ENCODE results near the gene LRP5.

The LRP5 gene

DNA sequence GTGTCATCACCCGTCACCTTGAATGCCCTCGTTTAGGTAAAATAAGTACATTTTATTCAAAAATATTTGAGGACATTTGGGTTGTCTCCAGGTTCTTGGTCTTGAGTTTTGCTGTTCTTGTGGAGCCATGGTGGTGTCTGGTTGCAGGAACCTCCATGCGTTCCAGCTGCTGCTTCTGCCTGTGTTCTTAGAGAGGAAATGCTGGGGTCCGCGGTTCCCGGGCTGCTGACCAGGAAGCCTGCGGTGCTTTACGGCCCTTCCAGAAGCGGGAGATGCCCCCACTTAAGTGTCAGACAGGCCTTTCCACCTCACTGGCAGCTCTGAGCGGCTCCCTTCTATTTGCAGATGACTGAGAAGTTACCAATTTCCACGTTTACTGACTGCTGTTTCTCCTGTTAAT is 66.8 kb downstream of the LRP5 start:
- no peak overlapping the region for H3K27ac ChIP-seq (ENCODE audit: low read depth, low read length)
- no peaks in the 10 kb centered on the region for H3K9me3 ChIP-seq (ENCODE audit: insufficient read depth, low read depth, low read length)
- 93% methylated on average over 9 of the region's 11 CpGs for WGBS
- H3K36me3 ChIP-seq (ENCODE audit: insufficient read depth, low read length): no peaks in the 10 kb centered on the region
- no peak overlapping the region for H3K9ac ChIP-seq (ENCODE audit: low read depth, low read length)
- H3K4me1 ChIP-seq (ENCODE audit: insufficient read depth, low read length): 0 out of 2 replicates have a peak, but pooled peaks cover 4% of the 10 kb centered on the region
- no peaks in the 10 kb centered on the region for H3K27me3 ChIP-seq (ENCODE audit: insufficient read depth, low read length)
- no peak overlapping the region for H3K4me3 ChIP-seq (ENCODE audit: low read length)

DNA sequence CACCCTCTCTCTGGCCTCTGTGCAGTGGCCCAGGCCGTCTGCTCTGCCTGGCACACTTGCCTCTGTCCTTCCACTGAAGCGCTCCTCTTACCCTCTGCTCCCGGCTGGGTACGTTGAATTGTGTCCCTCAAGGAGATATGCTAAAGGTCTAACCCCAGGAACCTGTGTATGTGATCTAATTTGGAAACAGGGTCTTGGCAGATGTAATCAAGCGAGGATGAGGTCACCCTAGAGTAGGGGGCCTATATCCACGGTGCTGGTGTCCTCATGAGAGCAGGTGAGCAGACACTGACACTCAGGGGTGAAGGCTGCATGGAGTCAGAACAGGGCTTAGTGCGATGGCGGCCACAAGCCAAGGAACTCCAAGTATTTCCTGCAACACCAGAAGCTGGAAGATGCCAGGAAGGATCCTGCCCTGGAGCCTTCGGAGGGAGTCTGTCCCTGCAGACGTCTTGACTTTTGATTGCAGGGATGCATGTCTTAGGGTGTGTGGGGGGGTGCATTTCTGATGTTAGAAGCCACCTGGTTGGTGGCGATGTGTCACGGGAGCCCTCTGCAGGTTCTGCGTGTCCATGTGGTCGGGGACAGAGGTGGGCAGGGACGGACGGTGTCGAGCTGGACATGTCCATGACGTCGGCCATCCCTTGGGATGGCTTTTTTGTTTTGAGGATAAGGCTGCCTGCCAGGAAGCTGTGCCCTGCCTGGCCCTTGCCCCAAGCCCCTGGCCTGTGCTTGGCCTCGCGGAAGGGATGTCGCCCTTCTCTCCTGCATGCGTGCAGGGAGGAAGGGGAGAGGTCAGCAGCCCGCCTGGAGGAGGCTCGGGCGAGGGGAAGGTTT is 68.6 kb downstream of the LRP5 start:
- no peak overlapping the region for H3K4me3 ChIP-seq (ENCODE audit: low read length)
- H3K27ac ChIP-seq (ENCODE audit: low read depth, low read length): no peak overlapping the region
- no peaks in the 10 kb centered on the region for H3K27me3 ChIP-seq (ENCODE audit: insufficient read depth, low read length)
- WGBS: 93% methylated on average over 26 of the region's 26 CpGs
- no peaks in the 10 kb centered on the region for H3K9me3 ChIP-seq (ENCODE audit: insufficient read depth, low read depth, low read length)
- no peak overlapping the region for H3K9ac ChIP-seq (ENCODE audit: low read depth, low read length)
- H3K36me3 ChIP-seq (ENCODE audit: insufficient read depth, low read length): peaks cover under 1% of the 10 kb centered on the region; the same call in 1 of the 2 replicates
- H3K4me1 ChIP-seq (ENCODE audit: insufficient read depth, low read length): 0 out of 2 replicates have a peak, but pooled peaks cover 4% of the 10 kb centered on the region

DNA sequence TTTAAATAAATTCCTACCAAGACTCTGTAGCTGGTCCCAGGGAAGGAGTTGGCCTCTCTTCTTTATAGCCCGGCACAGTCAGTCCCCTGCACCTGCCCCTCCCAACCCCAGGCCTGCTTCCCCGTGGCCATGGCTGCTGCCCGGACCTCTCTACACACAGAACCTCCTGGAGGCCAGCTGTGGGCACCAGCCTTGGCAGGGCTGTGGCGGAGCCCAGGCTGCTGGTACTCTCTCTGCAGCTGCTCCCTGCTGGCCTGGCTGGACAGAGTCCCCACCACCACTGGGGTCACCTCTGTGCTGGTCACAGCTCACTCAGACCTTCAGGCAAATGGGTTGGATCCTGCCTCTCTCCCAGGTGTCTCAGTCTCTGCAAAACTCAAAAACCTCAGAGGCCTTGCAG is 69.3 kb downstream of the LRP5 start:
- Histone ChIP-seq H3K36me3 (ENCODE audit: insufficient read depth, low read length) (peaks cover 7% of the 10 kb centered on the region), H3K4me1 (ENCODE audit: insufficient read depth, low read length) (0 out of 2 replicates have a peak, but pooled peaks cover 4% of the 10 kb centered on the region), H3K9ac (ENCODE audit: low read depth, low read length) (no peak overlapping the region), H3K9me3 (ENCODE audit: insufficient read depth, low read depth, low read length) (no peaks in the 10 kb centered on the region), H3K27ac (ENCODE audit: low read depth, low read length) (no peak overlapping the region), H3K27me3 (ENCODE audit: insufficient read depth, low read length) (no peaks in the 10 kb centered on the region), H3K4me3 (ENCODE audit: low read length) (no peak overlapping the region)
- 88% methylated on average over 4 of the region's 4 CpGs for WGBS

DNA sequence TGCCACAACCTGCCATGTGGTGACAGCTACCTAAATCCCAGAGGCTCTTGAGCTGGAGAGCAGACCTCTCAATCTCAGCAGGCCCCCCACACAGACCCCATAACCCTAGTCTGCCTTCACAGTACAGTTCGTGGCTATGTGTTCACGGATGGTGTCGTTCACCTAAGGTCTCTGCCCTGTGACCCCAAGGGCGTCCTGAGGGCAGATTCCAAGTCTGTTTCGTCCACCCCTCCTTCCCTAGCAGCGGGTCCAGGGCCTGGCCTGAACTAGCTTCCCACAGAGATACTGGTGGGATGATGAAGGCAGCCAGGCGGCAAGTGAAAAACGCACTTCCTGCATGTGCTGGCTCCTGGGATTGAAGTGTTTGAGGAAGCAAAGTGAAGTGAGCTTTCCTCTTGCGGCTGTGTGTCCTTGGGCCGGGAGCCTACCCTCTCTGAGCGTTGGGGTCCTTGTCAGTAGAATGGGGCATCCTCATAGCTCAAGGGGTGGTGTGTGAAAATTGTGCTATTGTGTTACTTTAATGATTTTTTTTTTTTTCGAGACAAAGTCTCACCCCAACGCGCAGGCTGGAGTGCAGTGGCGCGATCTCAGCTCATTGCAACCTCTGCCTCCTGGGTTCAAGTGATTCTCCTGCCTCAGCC is 70.1 kb downstream of the LRP5 start:
- H3K9me3 ChIP-seq (ENCODE audit: insufficient read depth, low read depth, low read length): no peaks in the 10 kb centered on the region
- H3K27ac ChIP-seq (ENCODE audit: low read depth, low read length): no peak overlapping the region
- 88% methylated on average over 16 of the region's 16 CpGs for WGBS
- no peaks in the 10 kb centered on the region for H3K27me3 ChIP-seq (ENCODE audit: insufficient read depth, low read length)
- H3K4me3 ChIP-seq (ENCODE audit: low read length): no peak overlapping the region
- H3K36me3 ChIP-seq (ENCODE audit: insufficient read depth, low read length): peaks cover 10% of the 10 kb centered on the region
- H3K4me1 ChIP-seq (ENCODE audit: insufficient read depth, low read length): 0 out of 2 replicates have a peak, but pooled peaks cover 4% of the 10 kb centered on the region
- no peak overlapping the region for H3K9ac ChIP-seq (ENCODE audit: low read depth, low read length)

DNA sequence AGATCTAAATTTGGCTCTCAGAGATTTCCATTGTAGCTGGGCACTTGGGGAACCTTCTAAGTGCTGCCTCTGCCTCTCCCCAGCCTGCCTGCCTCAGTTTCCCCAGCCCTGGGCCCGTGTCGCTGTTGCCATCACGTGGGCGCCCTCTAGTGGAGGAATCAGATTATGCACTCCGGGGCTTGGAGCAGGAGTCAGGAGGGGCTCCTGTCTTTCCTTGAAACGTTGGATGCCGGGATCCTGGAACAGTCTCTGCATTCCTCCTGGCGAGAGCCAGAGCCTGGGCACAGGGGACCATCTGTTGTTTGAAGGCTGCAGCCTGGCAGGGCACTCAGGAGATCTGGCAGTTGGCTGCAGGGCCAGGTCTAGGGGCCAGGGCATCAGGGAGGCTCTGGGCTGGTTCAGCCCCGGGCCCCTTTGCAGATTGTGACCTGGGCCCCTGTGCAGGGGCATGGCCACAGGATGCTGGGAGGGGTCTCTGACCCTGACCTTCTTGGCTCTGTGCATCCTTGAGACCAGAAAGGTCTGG is 71.6 kb downstream of the LRP5 start:
- Histone ChIP-seq H3K36me3 (ENCODE audit: insufficient read depth, low read length) (peaks cover 14% of the 10 kb centered on the region), H3K9ac (ENCODE audit: low read depth, low read length) (no peak overlapping the region), H3K27ac (ENCODE audit: low read depth, low read length) (no peak overlapping the region), H3K4me3 (ENCODE audit: low read length) (no peak overlapping the region), H3K27me3 (ENCODE audit: insufficient read depth, low read length) (no peaks in the 10 kb centered on the region), H3K4me1 (ENCODE audit: insufficient read depth, low read length) (0 out of 2 replicates have a peak, but pooled peaks cover 4% of the 10 kb centered on the region), H3K9me3 (ENCODE audit: insufficient read depth, low read depth, low read length) (no peaks in the 10 kb centered on the region)
- WGBS: 37% methylated on average over 9 of the region's 9 CpGs

DNA sequence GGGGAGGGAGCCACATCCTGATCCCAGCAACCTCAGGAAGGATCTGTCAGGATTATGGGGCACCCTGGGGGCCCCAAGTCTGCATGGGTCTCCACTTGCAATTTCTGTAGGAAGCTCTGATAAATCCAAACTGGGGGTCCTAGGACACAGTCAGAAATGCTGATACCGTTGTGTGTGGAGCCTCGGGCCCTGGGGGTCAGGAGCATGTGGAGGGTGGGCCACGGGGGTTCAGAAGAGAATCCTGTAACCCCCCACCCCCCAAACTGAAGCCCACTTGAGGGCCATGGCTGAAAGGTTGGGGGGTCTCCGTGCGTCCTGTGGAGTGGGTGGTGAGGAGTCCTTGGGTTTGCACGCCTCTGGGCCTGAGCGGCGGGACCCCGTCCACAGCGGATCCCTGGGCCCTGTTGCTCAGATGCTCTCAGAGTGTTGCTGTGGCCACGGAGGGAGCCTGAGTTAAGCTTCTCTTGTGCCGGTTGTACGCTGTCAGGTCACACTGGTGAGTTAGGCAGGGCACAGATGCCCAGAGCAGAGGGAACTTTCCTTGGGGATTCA is 72.2 kb downstream of the LRP5 start:
- H3K27ac ChIP-seq (ENCODE audit: low read depth, low read length): no peak overlapping the region
- peaks cover 19% of the 10 kb centered on the region for H3K36me3 ChIP-seq (ENCODE audit: insufficient read depth, low read length)

DNA sequence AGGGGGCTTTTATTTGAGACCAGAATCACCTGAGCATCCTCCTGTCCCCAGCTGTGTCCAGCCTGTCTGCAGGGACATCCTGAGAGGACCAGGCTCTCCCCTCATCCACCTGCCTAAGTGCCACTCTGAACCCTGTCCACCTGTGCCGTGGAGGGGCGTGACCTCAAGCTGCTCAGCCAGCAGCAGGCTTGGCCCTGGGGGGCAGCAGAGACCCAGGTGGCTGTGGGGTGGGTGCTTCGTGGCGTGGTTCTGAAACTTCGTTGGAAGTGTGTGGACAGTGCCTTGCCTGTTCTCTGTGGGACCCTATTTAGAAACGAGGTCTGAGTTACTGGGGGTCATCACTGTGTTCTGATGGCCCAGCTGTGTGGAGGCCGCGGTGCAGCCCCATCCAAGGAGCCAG is 72.7 kb downstream of the LRP5 start:
- Histone ChIP-seq H3K27ac (ENCODE audit: low read depth, low read length) (no peak overlapping the region), H3K9ac (ENCODE audit: low read depth, low read length) (no peak overlapping the region), H3K27me3 (ENCODE audit: insufficient read depth, low read length) (no peaks in the 10 kb centered on the region)

More for the DNA sequence above, 72.2 kb downstream of the LRP5 start:
- H3K4me1 ChIP-seq (ENCODE audit: insufficient read depth, low read length): 0 out of 2 replicates have a peak, but pooled peaks cover 4% of the 10 kb centered on the region
- H3K27me3 ChIP-seq (ENCODE audit: insufficient read depth, low read length): no peaks in the 10 kb centered on the region
- no peaks in the 10 kb centered on the region for H3K9me3 ChIP-seq (ENCODE audit: insufficient read depth, low read depth, low read length)
- 94% methylated on average over 12 of the region's 13 CpGs for WGBS
- H3K9ac ChIP-seq (ENCODE audit: low read depth, low read length): no peak overlapping the region
- no peak overlapping the region for H3K4me3 ChIP-seq (ENCODE audit: low read length)

DNA sequence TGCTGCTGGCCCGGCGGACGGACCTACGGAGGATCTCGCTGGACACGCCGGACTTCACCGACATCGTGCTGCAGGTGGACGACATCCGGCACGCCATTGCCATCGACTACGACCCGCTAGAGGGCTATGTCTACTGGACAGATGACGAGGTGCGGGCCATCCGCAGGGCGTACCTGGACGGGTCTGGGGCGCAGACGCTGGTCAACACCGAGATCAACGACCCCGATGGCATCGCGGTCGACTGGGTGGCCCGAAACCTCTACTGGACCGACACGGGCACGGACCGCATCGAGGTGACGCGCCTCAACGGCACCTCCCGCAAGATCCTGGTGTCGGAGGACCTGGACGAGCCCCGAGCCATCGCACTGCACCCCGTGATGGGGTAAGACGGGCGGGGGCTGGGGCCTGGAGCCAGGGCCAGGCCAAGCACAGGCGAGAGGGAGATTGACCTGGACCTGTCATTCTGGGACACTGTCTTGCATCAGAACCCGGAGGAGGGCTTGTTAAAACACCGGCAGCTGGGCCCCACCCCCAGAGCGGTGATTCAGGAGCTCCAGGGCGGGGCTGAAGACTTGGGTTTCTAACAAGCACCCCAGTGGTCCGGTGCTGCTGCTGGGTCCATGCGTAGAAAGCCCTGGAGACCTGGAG is 74.1 kb downstream of the LRP5 start:
- Histone ChIP-seq H3K36me3 (ENCODE audit: insufficient read depth, low read length) (peaks cover 28% of the 10 kb centered on the region), H3K9me3 (ENCODE audit: insufficient read depth, low read depth, low read length) (no peaks in the 10 kb centered on the region), H3K4me3 (ENCODE audit: low read length) (no peak overlapping the region), H3K27ac (ENCODE audit: low read depth, low read length) (no peak overlapping the region), H3K9ac (ENCODE audit: low read depth, low read length) (no peak overlapping the region), H3K27me3 (ENCODE audit: insufficient read depth, low read length) (no peaks in the 10 kb centered on the region), H3K4me1 (ENCODE audit: insufficient read depth, low read length) (no peaks in the 10 kb centered on the region)
- 96% methylated on average over 52 of the region's 52 CpGs for WGBS

More for the DNA sequence above, 72.7 kb downstream of the LRP5 start:
- no peak overlapping the region for H3K4me3 ChIP-seq (ENCODE audit: low read length)
- H3K9me3 ChIP-seq (ENCODE audit: insufficient read depth, low read depth, low read length): no peaks in the 10 kb centered on the region
- H3K36me3 ChIP-seq (ENCODE audit: insufficient read depth, low read length): peaks cover 25% of the 10 kb centered on the region
- 95% methylated on average over 8 of the region's 8 CpGs for whole genome bisulfite sequencing
- H3K4me1 ChIP-seq (ENCODE audit: insufficient read depth, low read length): 0 out of 2 replicates have a peak, but pooled peaks cover 2% of the 10 kb centered on the region

DNA sequence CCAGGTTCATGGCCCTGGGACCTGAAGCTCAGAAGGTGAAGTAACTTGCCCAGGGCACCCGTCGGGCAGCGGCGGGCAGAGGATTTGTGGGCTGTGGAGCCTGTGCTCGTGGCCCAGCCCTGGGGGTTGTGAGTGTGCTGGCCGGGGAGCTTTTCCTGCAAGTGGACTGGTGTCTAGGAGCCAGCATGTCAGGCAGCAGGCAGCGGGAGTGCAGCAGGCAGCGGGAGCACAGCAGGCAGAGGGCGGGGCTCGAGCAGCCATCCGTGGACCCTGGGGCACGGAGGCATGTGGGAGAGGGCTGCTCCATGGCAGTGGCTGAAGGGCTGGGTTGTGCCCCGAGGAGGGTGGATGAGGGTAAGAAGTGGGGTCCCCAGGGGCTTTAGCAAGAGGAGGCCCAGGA is 75.4 kb downstream of the LRP5 start:
- Histone ChIP-seq H3K9ac (ENCODE audit: low read depth, low read length) (no peak overlapping the region), H3K4me1 (ENCODE audit: insufficient read depth, low read length) (no peaks in the 10 kb centered on the region), H3K4me3 (ENCODE audit: low read length) (no peak overlapping the region), H3K27me3 (ENCODE audit: insufficient read depth, low read length) (no peaks in the 10 kb centered on the region), H3K27ac (ENCODE audit: low read depth, low read length) (no peak overlapping the region), H3K9me3 (ENCODE audit: insufficient read depth, low read depth, low read length) (no peaks in the 10 kb centered on the region), H3K36me3 (ENCODE audit: insufficient read depth, low read length) (peaks cover 38% of the 10 kb centered on the region)
- 91% methylated on average over 13 of the region's 13 CpGs for WGBS

DNA sequence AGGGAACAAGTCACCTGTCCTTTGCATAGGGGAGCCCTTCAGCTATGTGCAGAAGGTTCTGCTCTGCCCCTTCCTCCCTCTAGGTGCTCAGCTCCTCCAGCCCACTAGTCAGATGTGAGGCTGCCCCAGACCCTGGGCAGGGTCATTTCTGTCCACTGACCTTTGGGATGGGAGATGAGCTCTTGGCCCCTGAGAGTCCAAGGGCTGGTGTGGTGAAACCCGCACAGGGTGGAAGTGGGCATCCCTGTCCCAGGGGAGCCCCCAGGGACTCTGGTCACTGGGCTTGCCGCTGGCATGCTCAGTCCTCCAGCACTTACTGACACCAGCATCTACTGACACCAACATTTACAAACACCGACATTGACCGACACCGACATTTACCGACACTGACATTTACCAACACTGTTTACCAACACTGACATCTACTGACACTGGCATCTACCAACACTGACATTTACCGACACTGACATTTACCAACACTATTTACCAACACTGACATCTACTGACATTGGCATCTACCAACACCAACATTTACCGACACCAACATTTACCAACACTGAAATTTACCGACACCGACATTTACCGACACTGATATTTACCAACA is 76.3 kb downstream of the LRP5 start:
- peaks cover 38% of the 10 kb centered on the region for H3K36me3 ChIP-seq (ENCODE audit: insufficient read depth, low read length)
- WGBS: 97% methylated on average over 11 of the region's 11 CpGs

More for the DNA sequence above, 76.3 kb downstream of the LRP5 start:
- Histone ChIP-seq H3K27ac (ENCODE audit: low read depth, low read length) (no peak overlapping the region), H3K9ac (ENCODE audit: low read depth, low read length) (no peak overlapping the region), H3K4me1 (ENCODE audit: insufficient read depth, low read length) (no peaks in the 10 kb centered on the region), H3K9me3 (ENCODE audit: insufficient read depth, low read depth, low read length) (no peaks in the 10 kb centered on the region), H3K27me3 (ENCODE audit: insufficient read depth, low read length) (no peaks in the 10 kb centered on the region), H3K4me3 (ENCODE audit: low read length) (no peak overlapping the region)
